HEK293 (cell line): ENCODE results near the gene OR1B1.

Experiments used
- ATF2 ChIP-seq: fragments of 450-650 bp; formaldehyde crosslinking; IDR thresholded peaks from 2 replicates; pipeline ENCODE4 v1.5.1; 2016; ENCODE audit warnings: missing biosample characterization, missing genetic modification characterization, low read depth
- CTCF ChIP-seq: fragments of 450-650 bp; formaldehyde crosslinking; IDR thresholded peaks from 2 replicates; pipeline ENCODE4 v1.5.1; 2016; ENCODE audit warnings: missing biosample characterization, missing genetic modification characterization
- MZF1 ChIP-seq: fragments of 450-650 bp; formaldehyde crosslinking; IDR thresholded peaks from 2 replicates; pipeline ENCODE4 v1.5.1; 2017; ENCODE audit warnings: missing biosample characterization, missing genetic modification characterization, borderline replicate concordance
- ZNF416 ChIP-seq: fragments of 450-650 bp; formaldehyde crosslinking; IDR thresholded peaks from 2 replicates; pipeline ENCODE4 v1.5.1; 2016; ENCODE audit warnings: missing biosample characterization, missing genetic modification characterization
- ZNF660 ChIP-seq: fragments of 450-650 bp; IDR thresholded peaks from 2 replicates; pipeline ENCODE4 v1.5.1; 2018; ENCODE audit warnings: missing biosample characterization, mild to moderate bottlenecking, missing genetic modification characterization
- ZNF704 ChIP-seq: fragments of 450-650 bp; formaldehyde crosslinking; IDR thresholded peaks from 2 replicates; pipeline ENCODE4 v1.5.1; 2016; ENCODE audit warnings: missing biosample characterization, missing genetic modification characterization
- ZNF768 ChIP-seq: fragments of 450-650 bp; formaldehyde crosslinking; IDR thresholded peaks from 2 replicates; pipeline ENCODE4 v1.5.1; 2018; ENCODE audit warnings: missing biosample characterization, mild to moderate bottlenecking, missing genetic modification characterization

- TF ChIP-seq MZF1 = no peak
- TF ChIP-seq ATF2 (tag by site-specific recombination) = no peak
- no peak for TF ChIP-seq ZNF416 (tag by site-specific recombination)
- no peak for TF ChIP-seq CTCF (tag by site-specific recombination)
- no peak for TF ChIP-seq ZNF704 (tag by site-specific recombination)
- TF ChIP-seq ZNF768 (tag by site-specific recombination) = no peak
- no peak for TF ChIP-seq ZNF660
Measured at GRCh38 chr9:122579874-122580273, 77.6 kb downstream of the OR1B1 start.
